Neural crest cell (in vitro differentiated cells): ENCODE data around the gene ZBTB20. TPM values are rescaled to one million over a fixed set of nuclear protein-coding genes. Genes with fewer than 3 reads are reported as not detected.
"Not testable (repeated sequence)": the region's sequence is repeated elsewhere in the genome, so short reads cannot be mapped to it uniquely, and the experiment has no call there.

ENCODE experiments used
- DNase-seq: peaks from one replicate; pipeline ENCODE4 v3.0.0; 2021; ENCODE audit warnings: low read depth, mixed read lengths, low spot score
- H3K27ac Mint-ChIP-seq: one replicate; pipeline ENCODE4 v1.8.0; 2021; ENCODE audit warnings: mild to moderate bottlenecking, mixed read lengths; ENCODE audit not compliant: unreplicated experiment
- H3K27me3 Mint-ChIP-seq: 2 replicates; pipeline ENCODE4 v1.8.0; 2021; ENCODE audit warnings: low read depth, mild to moderate bottlenecking, mixed read lengths
- H3K36me3 Mint-ChIP-seq: 2 replicates; pipeline ENCODE4 v1.8.0; 2021; ENCODE audit warnings: low read depth, mild to moderate bottlenecking, mixed read lengths
- H3K4me1 Mint-ChIP-seq: 2 replicates; pipeline ENCODE4 v1.8.0; 2021; ENCODE audit warnings: mixed read lengths
- H3K4me3 Mint-ChIP-seq: one replicate; pipeline ENCODE4 v1.8.0; 2021; ENCODE audit warnings: mild to moderate bottlenecking, mixed read lengths
- H3K9me3 Mint-ChIP-seq: 2 replicates; pipeline ENCODE4 v1.8.0; 2021; ENCODE audit warnings: mixed read lengths
- CTCF ChIP-seq: fragments of 200-600 bp; sonication (generic); conservative IDR thresholded peaks from 2 replicates; pipeline ENCODE4 v1.5.0; 2021; ENCODE audit warnings: antibody characterized with exemption, mild to moderate bottlenecking
- total RNA-seq: library from RNA; stranded (reverse); gene quantifications from 2 replicates; pipeline ENCODE4 v1.2.1, GENCODE V29; 2021

Gene ZBTB20
- total RNA-seq, 1 donor from 2014 or later, result 12.4 TPM

- no peak for DNase-seq
- H3K36me3 Mint-ChIP-seq, result no peaks in the 10 kb centered on the region
- no peaks in the 10 kb centered on the region for H3K9me3 Mint-ChIP-seq
- no peak for TF ChIP-seq CTCF
- H3K4me3 Mint-ChIP-seq, result no peak overlapping the region
- no peak overlapping the region for H3K27ac Mint-ChIP-seq
- H3K27me3 Mint-ChIP-seq, result no peaks in the 10 kb centered on the region
- H3K4me1 Mint-ChIP-seq, result no peaks in the 10 kb centered on the region
These were observed 35.5 kb downstream of the ZBTB20 start for GRCh38 chr3:115111632-115112031.

GRCh38 chr3:115110830-115111229 lies 36.3 kb downstream of the ZBTB20 start:
- Mint-ChIP-seq H3K4me1 (no peaks in the 10 kb centered on the region), H3K9me3 (no peaks in the 10 kb centered on the region), H3K27me3 (no peaks in the 10 kb centered on the region), H3K4me3 (no peak overlapping the region), H3K36me3 (no peaks in the 10 kb centered on the region), H3K27ac (no peak overlapping the region)
- no peak for TF ChIP-seq CTCF
- DNase-seq, result no peak

- not testable (repeated sequence) for H3K4me1 Mint-ChIP-seq, H3K4me3 Mint-ChIP-seq, DNase-seq, H3K36me3 Mint-ChIP-seq, H3K27ac Mint-ChIP-seq, H3K9me3 Mint-ChIP-seq, H3K27me3 Mint-ChIP-seq
These were observed 37.0 kb downstream of the ZBTB20 start for GRCh38 chr3:115110066-115110465.

- no peak overlapping the region for H3K27ac Mint-ChIP-seq
- H3K4me1 Mint-ChIP-seq, result no peaks in the 10 kb centered on the region
- DNase-seq, result no peak
- no peak overlapping the region for H3K4me3 Mint-ChIP-seq
- H3K9me3 Mint-ChIP-seq, result peaks cover 9% of the 10 kb centered on the region
- TF ChIP-seq CTCF, result no peak
- H3K27me3 Mint-ChIP-seq, result no peaks in the 10 kb centered on the region
- peaks cover 7% of the 10 kb centered on the region for H3K36me3 Mint-ChIP-seq
These were observed 38.5 kb downstream of the ZBTB20 start for GRCh38 chr3:115108614-115109013.

- H3K9me3 Mint-ChIP-seq, result peaks cover 10% of the 10 kb centered on the region
- no peaks in the 10 kb centered on the region for H3K27me3 Mint-ChIP-seq
- DNase-seq, result no peak
- H3K36me3 Mint-ChIP-seq, result peaks cover 10% of the 10 kb centered on the region
- H3K4me1 Mint-ChIP-seq, result peaks cover 16% of the 10 kb centered on the region
- H3K27ac Mint-ChIP-seq, result no peak overlapping the region
- no peak for TF ChIP-seq CTCF
- H3K4me3 Mint-ChIP-seq, result no peak overlapping the region
These were observed 45.0 kb downstream of the ZBTB20 start for GRCh38 chr3:115102046-115102445.

- TF ChIP-seq CTCF, result no peak
These were observed 46.3 kb downstream of the ZBTB20 start for GRCh38 chr3:115100806-115101205.

More at GRCh38 chr3:115100806-115101205, 46.3 kb downstream of the ZBTB20 start:
- H3K27me3 Mint-ChIP-seq, result no peaks in the 10 kb centered on the region
- H3K36me3 Mint-ChIP-seq, result peaks cover 10% of the 10 kb centered on the region
- H3K4me3 Mint-ChIP-seq, result no peak overlapping the region
- DNase-seq, result no peak
- H3K4me1 Mint-ChIP-seq, result peaks cover 16% of the 10 kb centered on the region
- peaks cover 10% of the 10 kb centered on the region for H3K9me3 Mint-ChIP-seq
- no peak overlapping the region for H3K27ac Mint-ChIP-seq
